Putamen (tissue), 1 donor: ENCODE measurements around the gene ZAP70.
"Not testable (repeated sequence)": the region's sequence is repeated elsewhere in the genome, so short reads cannot be mapped to it uniquely, and the experiment has no call there.

Experiments
- DNase-seq: peaks from one replicate; pipeline ENCODE4 v3.0.0-alpha.2; 2016; ENCODE audit warnings: low spot score

ZAP70 gene

GRCh38 chr2:97698530-97698929 is 14.8 kb upstream of the ZAP70 start:
- no peak for DNase-seq

GRCh38 chr2:97699765-97700444 is 13.5 kb upstream of the ZAP70 start:
- no peak for DNase-seq

- DNase-seq, result no peak
These were observed 12.2 kb upstream of the ZAP70 start for GRCh38 chr2:97701186-97701585.

GRCh38 chr2:97701851-97702465 is 11.4 kb upstream of the ZAP70 start:
- DNase-seq, result no peak

GRCh38 chr2:97702731-97703470 is 10.5 kb upstream of the ZAP70 start:
- no peak for DNase-seq

GRCh38 chr2:97703741-97704140 is 9.6 kb upstream of the ZAP70 start:
- DNase-seq, result no peak

- DNase-seq, result no peak
These were observed 8.4 kb upstream of the ZAP70 start for GRCh38 chr2:97704989-97705388.

GRCh38 chr2:97706112-97706511 is 7.3 kb upstream of the ZAP70 start:
- no peak for DNase-seq

GRCh38 chr2:97706708-97707345 is 6.5 kb upstream of the ZAP70 start:
- no peak for DNase-seq

- no peak for DNase-seq
These were observed 5.9 kb upstream of the ZAP70 start for GRCh38 chr2:97707362-97708047.

GRCh38 chr2:97708048-97708380 is 5.4 kb upstream of the ZAP70 start:
- DNase-seq, result no peak

GRCh38 chr2:97708608-97709007 is 4.8 kb upstream of the ZAP70 start:
- no peak for DNase-seq

GRCh38 chr2:97711394-97711711 is 2.0 kb upstream of the ZAP70 start:
- no peak for DNase-seq

- DNase-seq, result not testable (repeated sequence)
These were observed 1.2 kb upstream of the ZAP70 start for GRCh38 chr2:97712175-97712574.

- no peak for DNase-seq
These were observed 582 bp upstream of the ZAP70 start for GRCh38 chr2:97712693-97713295.

- no peak for DNase-seq
These were observed 941 bp downstream of the ZAP70 start for GRCh38 chr2:97714084-97714949.

- DNase-seq, result no peak
These were observed 1.7 kb downstream of the ZAP70 start for GRCh38 chr2:97714950-97715652.

- no peak for DNase-seq
These were observed 2.7 kb downstream of the ZAP70 start for GRCh38 chr2:97715951-97716694.

- no peak for DNase-seq
These were observed 3.6 kb downstream of the ZAP70 start for GRCh38 chr2:97716695-97717612.
